SK-N-SH (cell line): ENCODE results near the gene MAP3K9. TPM values are rescaled to one million over a fixed set of nuclear protein-coding genes. Genes with fewer than 3 reads are reported as not detected.

Experiments
- CTCF ChIA-PET: fragments of 300-600, 350-600 bp; formaldehyde crosslinking; extraction: SDS; loops from one replicate; lab custom pipeline; 2021; lab: Yijun Ruan, JAX
- POLR2A ChIA-PET: fragments of 350-600 bp; sonication (Branson Sonifier 250); formaldehyde crosslinking; extraction: SDS; loops from one replicate; lab custom pipeline; 2020; ENCODE audit warnings: antibody characterized with exemption, inconsistent platforms; lab: Yijun Ruan, JAX
- DNase-seq: peaks from one replicate; pipeline ENCODE4 v3.0.0; 2012
- H2AFZ ChIP-seq: fragments of 200-600 bp; sonication (generic); 2 replicates; pipeline ENCODE4 v1.8.1; 2016; ENCODE audit warnings: antibody characterized with exemption, mild to moderate bottlenecking, low read depth
- H3F3A ChIP-seq: fragments of 200-600 bp; sonication (generic); replicated peaks from 2 replicates; pipeline ENCODE3; 2016; ENCODE audit warnings: antibody characterized with exemption, mild to moderate bottlenecking; ENCODE audit not compliant: insufficient read depth
- H3K27ac ChIP-seq, 2 experiments: fragments of 200-500 bp in 1 of 2; fragments of 200-600 bp in 1 of 2; sonication (Bioruptor generic) in 1 of 2; sonication (generic), shearing (Covaris generic) in 1 of 2; 2 replicates each; pipeline versions ENCODE4 v1.5.1 to v1.6.1; 2014 to 2016; ENCODE audit warnings: low read depth in 2 of 2, inconsistent platforms in 1 of 2, low read length in 1 of 2, mild to moderate bottlenecking in 1 of 2, mixed read lengths in 1 of 2
- H3K27me3 ChIP-seq: fragments of 200-600 bp; sonication (generic), shearing (Covaris generic); 2 replicates; pipeline ENCODE4 v1.6.1; 2016; ENCODE audit warnings: mixed run types; ENCODE audit not compliant: insufficient read depth
- H3K36me3 ChIP-seq, 2 experiments: fragments of 200-500 bp in 1 of 2; fragments of 200-600 bp in 1 of 2; sonication (Bioruptor generic) in 1 of 2; sonication (generic) in 1 of 2; replicated peaks in 1 of 2; 2 replicates each; pipeline versions ENCODE3 to v1.5.1; 2014 to 2016; ENCODE audit warnings: low read length in 1 of 2, mild to moderate bottlenecking in 1 of 2; ENCODE audit not compliant: insufficient read depth in 2 of 2, control insufficient read depth in 1 of 2
- H3K4me1 ChIP-seq, 2 experiments: fragments of 200-500 bp in 1 of 2; fragments of 200-600 bp in 1 of 2; sonication (Bioruptor generic) in 1 of 2; sonication (generic), shearing (Covaris generic) in 1 of 2; 2 replicates each; pipeline versions ENCODE4 v1.5.1 to v1.6.1; 2014 to 2016; ENCODE audit warnings: low read depth in 1 of 2, low read length in 1 of 2, mixed run types in 1 of 2; ENCODE audit not compliant: insufficient read depth in 2 of 2, control insufficient read depth in 1 of 2
- H3K4me2 ChIP-seq: fragments of 200-600 bp; sonication (generic), shearing (Covaris generic); 2 replicates; pipeline ENCODE4 v1.6.1; 2017; ENCODE audit warnings: mixed run types
- H3K4me3 ChIP-seq, 2 experiments: fragments of 200-500 bp in 1 of 2; fragments of 200-600 bp in 1 of 2; sonication (Bioruptor generic) in 1 of 2; sonication (generic), shearing (Covaris generic) in 1 of 2; 2 replicates each; pipeline versions ENCODE4 v1.5.1 to v1.8.1; 2014 to 2016; ENCODE audit warnings: low read depth in 2 of 2, inconsistent platforms in 1 of 2, low read length in 1 of 2, mild to moderate bottlenecking in 1 of 2, mixed read lengths in 1 of 2, moderate library complexity in 1 of 2
- H3K79me2 ChIP-seq: fragments of 200-600 bp; sonication (generic); 2 replicates; pipeline ENCODE4 v1.8.1; 2017; ENCODE audit warnings: mild to moderate bottlenecking; ENCODE audit not compliant: insufficient read depth
- H3K9ac ChIP-seq: fragments of 200-600 bp; sonication (generic); 2 replicates; pipeline ENCODE4 v1.6.1; 2017; ENCODE audit warnings: mixed run types
- H3K9me2 ChIP-seq: fragments of 200-600 bp; sonication (generic); 2 replicates; pipeline ENCODE4 v1.6.1; 2017; ENCODE audit warnings: mixed run types
- H3K9me3 ChIP-seq: fragments of 200-600 bp; sonication (generic); 2 replicates; pipeline ENCODE4 v1.6.1; 2017; ENCODE audit warnings: mixed run types, mild to moderate bottlenecking, moderate library complexity
- H4K20me1 ChIP-seq: fragments of 200-600 bp; sonication (generic); 2 replicates; pipeline ENCODE4 v1.6.1; 2017; ENCODE audit warnings: mild to moderate bottlenecking, mixed run types; ENCODE audit not compliant: insufficient read depth
- CHD2 ChIP-seq: fragments of 150-350 bp; IDR thresholded peaks from 2 replicates; pipeline ENCODE4 v1.6.1; 2018; ENCODE audit warnings: low read length; ENCODE audit not compliant: partially characterized antibody
- EZH2phosphoT487 ChIP-seq: fragments of 200-600 bp; sonication (generic); IDR thresholded peaks from 2 replicates; pipeline ENCODE4 v1.6.1; 2017; ENCODE audit warnings: low read depth, mixed run types, mild to moderate bottlenecking, antibody characterized with exemption, moderate library complexity, borderline replicate concordance
- GATA2 ChIP-seq: sonication (generic); formaldehyde crosslinking; IDR thresholded peaks from 2 replicates; pipeline ENCODE4 v1.5.0; 2020; ENCODE audit warnings: mild to moderate bottlenecking, missing genetic modification reagents
- JUND ChIP-seq: IDR thresholded peaks from 2 replicates; pipeline ENCODE4 v1.4.0; 2012
- NFIC ChIP-seq: IDR thresholded peaks from 2 replicates; pipeline ENCODE4 v1.4.0; 2012; ENCODE audit warnings: borderline replicate concordance
- POLR2AphosphoS5 ChIP-seq: IDR thresholded peaks from 2 replicates; pipeline ENCODE4 v1.6.1; 2012; ENCODE audit warnings: low read depth, low read length
- SMC3 ChIP-seq: IDR thresholded peaks from 2 replicates; pipeline ENCODE4 v1.6.1; 2012; ENCODE audit warnings: low read depth, low read length, improper control_type of control experiment
- TAF1 ChIP-seq: IDR thresholded peaks from 2 replicates; pipeline ENCODE4 v1.6.1; 2012; ENCODE audit warnings: low read depth, mild to moderate bottlenecking, low read length, moderate library complexity, borderline replicate concordance
- TEAD4 ChIP-seq: IDR thresholded peaks from 2 replicates; pipeline ENCODE4 v1.4.0; 2012; ENCODE audit warnings: mild to moderate bottlenecking, borderline replicate concordance; ENCODE audit not compliant: insufficient read depth
- WGBS: methylation state at CpG from one replicate; pipeline ENCODE4 v1.1.6; 2017; ENCODE audit warnings: low lambda C conversion rate; 5-methylcytosine and 5-hydroxymethylcytosine counted together
- polyA plus RNA-seq, 3 experiments: library from polyadenylated mRNA; depleted of rRNA; stranded (reverse); fragments of >200 nt; gene quantifications; 2 replicates each; pipeline ENCODE4 v1.2.3, GENCODE V29; 2012
- TF ChIP-seq, protein P1 (sequence below): IDR thresholded peaks from 2 replicates; pipeline ENCODE4 v1.4.0; 2012; ENCODE audit warnings: low read depth, borderline replicate concordance
- TF ChIP-seq, protein P2 (sequence below): IDR thresholded peaks from 2 replicates; pipeline ENCODE4 v1.6.1; 2012; ENCODE audit warnings: mild to moderate bottlenecking, low read depth, low read length, moderate library complexity
- TF ChIP-seq, protein P3 (sequence below): IDR thresholded peaks from 2 replicates; pipeline ENCODE4 v1.4.0; 2012; ENCODE audit warnings: low read depth
- TF ChIP-seq, protein P4 (sequence below): fragments of 150-350 bp; IDR thresholded peaks from 2 replicates; pipeline ENCODE4 v1.6.1; 2016; ENCODE audit warnings: mild to moderate bottlenecking, low read depth, low read length
- TF ChIP-seq, protein P5 (sequence below): IDR thresholded peaks from 2 replicates; pipeline ENCODE4; 2012

The MAP3K9 gene
- polyA plus RNA-seq, 1 of the 3 experiments (the other 2 are of a cell fraction) = 2.0 TPM

DNA sequence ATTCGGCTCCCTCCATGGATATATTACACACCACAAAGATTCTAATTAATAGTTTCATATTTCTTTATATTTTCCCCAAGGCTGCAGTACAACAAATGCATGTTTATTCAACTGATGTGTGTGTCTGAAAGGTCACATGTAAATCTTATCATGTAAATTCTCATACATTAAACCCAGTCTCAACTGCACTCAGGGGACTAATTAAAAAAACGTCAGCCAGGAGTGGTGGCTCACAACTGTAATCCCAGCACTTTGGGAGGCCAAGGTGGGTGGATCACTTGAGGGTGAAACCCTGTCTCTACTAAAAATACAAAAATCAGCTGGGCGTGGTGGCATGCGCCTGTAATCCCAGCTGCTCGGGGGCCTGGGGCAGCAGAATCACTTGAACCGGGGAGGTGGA is 67.8 kb downstream of the MAP3K9 start:
- 93% methylated on average over 6 of the region's 6 CpGs for WGBS

More for the DNA sequence above, 67.8 kb downstream of the MAP3K9 start:
- no peaks in the 10 kb centered on the region for H3K27me3 ChIP-seq
- no peak overlapping the region for H3K4me2 ChIP-seq
- no peak for DNase-seq
- H3K9ac ChIP-seq = no peak overlapping the region
- H3K36me3 ChIP-seq = peaks cover 0 to 20% of the 10 kb centered on the region in 2 experiments
- H3K4me1 ChIP-seq = no peaks in the 10 kb centered on the region
- H2AFZ ChIP-seq = no peak overlapping the region
- ChIA-PET POLR2A (no interaction called here), CTCF (no interaction called here)
- no peaks in the 10 kb centered on the region for H3K9me3 ChIP-seq
- H3K27ac ChIP-seq = no peak overlapping the region
- H3K4me3 ChIP-seq = no peak overlapping the region
- H3K79me2 ChIP-seq = no peaks in the 10 kb centered on the region
- TF ChIP-seq TEAD4 = no peak
- TF ChIP-seq, protein P1, sequence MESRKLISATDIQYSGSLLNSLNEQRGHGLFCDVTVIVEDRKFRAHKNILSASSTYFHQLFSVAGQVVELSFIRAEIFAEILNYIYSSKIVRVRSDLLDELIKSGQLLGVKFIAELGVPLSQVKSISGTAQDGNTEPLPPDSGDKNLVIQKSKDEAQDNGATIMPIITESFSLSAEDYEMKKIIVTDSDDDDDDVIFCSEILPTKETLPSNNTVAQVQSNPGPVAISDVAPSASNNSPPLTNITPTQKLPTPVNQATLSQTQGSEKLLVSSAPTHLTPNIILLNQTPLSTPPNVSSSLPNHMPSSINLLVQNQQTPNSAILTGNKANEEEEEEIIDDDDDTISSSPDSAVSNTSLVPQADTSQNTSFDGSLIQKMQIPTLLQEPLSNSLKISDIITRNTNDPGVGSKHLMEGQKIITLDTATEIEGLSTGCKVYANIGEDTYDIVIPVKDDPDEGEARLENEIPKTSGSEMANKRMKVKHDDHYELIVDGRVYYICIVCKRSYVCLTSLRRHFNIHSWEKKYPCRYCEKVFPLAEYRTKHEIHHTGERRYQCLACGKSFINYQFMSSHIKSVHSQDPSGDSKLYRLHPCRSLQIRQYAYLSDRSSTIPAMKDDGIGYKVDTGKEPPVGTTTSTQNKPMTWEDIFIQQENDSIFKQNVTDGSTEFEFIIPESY = no peak
- TF ChIP-seq NFIC = no peak
- TF ChIP-seq, protein P2, sequence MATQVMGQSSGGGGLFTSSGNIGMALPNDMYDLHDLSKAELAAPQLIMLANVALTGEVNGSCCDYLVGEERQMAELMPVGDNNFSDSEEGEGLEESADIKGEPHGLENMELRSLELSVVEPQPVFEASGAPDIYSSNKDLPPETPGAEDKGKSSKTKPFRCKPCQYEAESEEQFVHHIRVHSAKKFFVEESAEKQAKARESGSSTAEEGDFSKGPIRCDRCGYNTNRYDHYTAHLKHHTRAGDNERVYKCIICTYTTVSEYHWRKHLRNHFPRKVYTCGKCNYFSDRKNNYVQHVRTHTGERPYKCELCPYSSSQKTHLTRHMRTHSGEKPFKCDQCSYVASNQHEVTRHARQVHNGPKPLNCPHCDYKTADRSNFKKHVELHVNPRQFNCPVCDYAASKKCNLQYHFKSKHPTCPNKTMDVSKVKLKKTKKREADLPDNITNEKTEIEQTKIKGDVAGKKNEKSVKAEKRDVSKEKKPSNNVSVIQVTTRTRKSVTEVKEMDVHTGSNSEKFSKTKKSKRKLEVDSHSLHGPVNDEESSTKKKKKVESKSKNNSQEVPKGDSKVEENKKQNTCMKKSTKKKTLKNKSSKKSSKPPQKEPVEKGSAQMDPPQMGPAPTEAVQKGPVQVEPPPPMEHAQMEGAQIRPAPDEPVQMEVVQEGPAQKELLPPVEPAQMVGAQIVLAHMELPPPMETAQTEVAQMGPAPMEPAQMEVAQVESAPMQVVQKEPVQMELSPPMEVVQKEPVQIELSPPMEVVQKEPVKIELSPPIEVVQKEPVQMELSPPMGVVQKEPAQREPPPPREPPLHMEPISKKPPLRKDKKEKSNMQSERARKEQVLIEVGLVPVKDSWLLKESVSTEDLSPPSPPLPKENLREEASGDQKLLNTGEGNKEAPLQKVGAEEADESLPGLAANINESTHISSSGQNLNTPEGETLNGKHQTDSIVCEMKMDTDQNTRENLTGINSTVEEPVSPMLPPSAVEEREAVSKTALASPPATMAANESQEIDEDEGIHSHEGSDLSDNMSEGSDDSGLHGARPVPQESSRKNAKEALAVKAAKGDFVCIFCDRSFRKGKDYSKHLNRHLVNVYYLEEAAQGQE = no peak
- no peak for TF ChIP-seq SMC3
- no peak for TF ChIP-seq EZH2phosphoT487
- TF ChIP-seq CHD2 = no peak
- no peak for TF ChIP-seq JUND
- no peak for TF ChIP-seq TAF1
- TF ChIP-seq, protein P3, sequence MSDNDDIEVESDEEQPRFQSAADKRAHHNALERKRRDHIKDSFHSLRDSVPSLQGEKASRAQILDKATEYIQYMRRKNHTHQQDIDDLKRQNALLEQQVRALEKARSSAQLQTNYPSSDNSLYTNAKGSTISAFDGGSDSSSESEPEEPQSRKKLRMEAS = no peak
- TF ChIP-seq, protein P4, sequence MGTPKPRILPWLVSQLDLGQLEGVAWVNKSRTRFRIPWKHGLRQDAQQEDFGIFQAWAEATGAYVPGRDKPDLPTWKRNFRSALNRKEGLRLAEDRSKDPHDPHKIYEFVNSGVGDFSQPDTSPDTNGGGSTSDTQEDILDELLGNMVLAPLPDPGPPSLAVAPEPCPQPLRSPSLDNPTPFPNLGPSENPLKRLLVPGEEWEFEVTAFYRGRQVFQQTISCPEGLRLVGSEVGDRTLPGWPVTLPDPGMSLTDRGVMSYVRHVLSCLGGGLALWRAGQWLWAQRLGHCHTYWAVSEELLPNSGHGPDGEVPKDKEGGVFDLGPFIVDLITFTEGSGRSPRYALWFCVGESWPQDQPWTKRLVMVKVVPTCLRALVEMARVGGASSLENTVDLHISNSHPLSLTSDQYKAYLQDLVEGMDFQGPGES = no peak
- no peak for TF ChIP-seq POLR2AphosphoS5
- no peak for TF ChIP-seq GATA2 (CRISPR knock-in tag)
- TF ChIP-seq, protein P5, sequence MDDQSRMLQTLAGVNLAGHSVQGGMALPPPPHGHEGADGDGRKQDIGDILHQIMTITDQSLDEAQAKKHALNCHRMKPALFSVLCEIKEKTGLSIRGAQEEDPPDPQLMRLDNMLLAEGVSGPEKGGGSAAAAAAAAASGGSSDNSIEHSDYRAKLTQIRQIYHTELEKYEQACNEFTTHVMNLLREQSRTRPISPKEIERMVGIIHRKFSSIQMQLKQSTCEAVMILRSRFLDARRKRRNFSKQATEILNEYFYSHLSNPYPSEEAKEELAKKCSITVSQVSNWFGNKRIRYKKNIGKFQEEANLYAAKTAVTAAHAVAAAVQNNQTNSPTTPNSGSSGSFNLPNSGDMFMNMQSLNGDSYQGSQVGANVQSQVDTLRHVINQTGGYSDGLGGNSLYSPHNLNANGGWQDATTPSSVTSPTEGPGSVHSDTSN = no peak
- H3F3A ChIP-seq = no peaks in the 10 kb centered on the region
- H4K20me1 ChIP-seq = no peaks in the 10 kb centered on the region
- H3K9me2 ChIP-seq = no peaks in the 10 kb centered on the region
